Frontal cortex (tissue), 4 donors: Measurements from ENCODE around the gene PCDH15. TPM values are rescaled to one million over a fixed set of nuclear protein-coding genes. Genes with fewer than 3 reads are reported as not detected.

Experiments used
- DNase-seq, 2 donors: peaks; one replicate each; pipeline ENCODE4 v3.0.0; 2012; ENCODE audit warnings: low spot score in 2 of 2
- FAIRE-seq: peaks from 2 replicates; lab custom pipeline; 2012; peaks lifted over from hg19 to GRCh38; lab: Jason Lieb, UNC
- total RNA-seq: library from RNA; depleted of rRNA; stranded (reverse); fragments of >200 nt; gene quantifications from one replicate; pipeline ENCODE4 v1.2.3, GENCODE V29; 2014
- donor health status: control.
- donor health status: control.
- donor health status: control.

The PCDH15 gene
- total RNA-seq, 1 donor from 2014 or later: 6.1 TPM

DNA sequence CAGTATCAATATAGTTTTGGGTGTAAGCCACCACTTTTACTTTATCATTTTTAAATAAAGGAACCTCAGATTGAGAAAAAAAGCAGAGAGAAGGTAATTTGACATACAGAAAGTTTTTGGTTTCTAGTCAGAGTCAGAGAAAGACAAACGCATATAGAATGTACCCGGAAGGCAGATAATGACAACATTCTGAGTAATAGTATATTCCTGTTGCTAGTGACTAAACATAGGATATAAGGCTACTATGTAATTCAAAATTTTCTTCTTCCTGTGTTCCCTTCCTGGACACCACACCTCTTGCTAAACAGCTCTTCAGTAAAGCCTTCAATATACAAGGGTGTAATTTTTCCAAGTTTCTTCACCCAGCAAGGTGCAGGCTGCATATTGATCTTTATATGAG is 597.6 kb downstream of the PCDH15 start:
- no peak for FAIRE-seq
- DNase-seq: no peak

- no peak for FAIRE-seq
- no peak for DNase-seq
Measured at GRCh38 chr10:54198051-54198450, 603.0 kb downstream of the PCDH15 start.

DNA sequence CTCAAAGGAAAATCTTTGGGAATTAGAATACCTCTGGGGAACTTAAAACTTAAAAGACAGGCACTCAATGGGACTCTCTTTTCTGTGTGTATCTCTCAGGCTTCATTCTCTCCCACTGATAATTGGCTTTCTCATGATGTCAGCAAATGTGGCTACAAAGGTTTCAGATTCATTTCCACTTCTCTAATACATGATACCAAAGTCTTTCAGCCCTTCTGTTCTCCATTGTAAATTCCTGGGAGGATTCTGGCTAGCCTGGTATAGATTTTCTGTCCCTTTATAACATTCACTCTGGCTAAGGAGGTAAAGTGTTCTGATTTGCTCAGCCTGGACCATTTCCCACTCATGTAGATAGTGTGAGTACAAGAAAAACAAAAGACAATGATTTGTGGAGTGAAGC is 606.2 kb downstream of the PCDH15 start:
- no peak for DNase-seq
- FAIRE-seq: no peak

DNA sequence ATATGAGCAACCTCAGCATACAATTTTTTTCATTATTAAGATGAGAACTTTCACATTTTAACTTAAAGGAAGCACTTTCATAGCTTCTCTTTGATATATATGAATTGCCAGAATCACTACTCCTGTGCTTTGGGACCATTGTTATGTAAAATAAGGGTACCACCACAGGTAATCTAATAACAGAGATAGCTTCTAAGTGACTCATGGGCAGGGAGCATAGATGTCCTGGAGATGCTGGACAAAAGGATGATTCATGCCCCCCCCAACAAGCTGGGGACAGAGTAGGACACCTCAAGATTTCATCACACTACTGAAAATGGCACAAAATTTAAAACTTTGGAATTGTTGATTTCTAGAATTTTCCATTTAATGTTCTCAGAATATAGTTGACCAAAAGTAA is 641.1 kb downstream of the PCDH15 start:
- FAIRE-seq (no peak), DNase-seq (no peak)

GRCh38 chr10:54148508-54148907 is 652.5 kb downstream of the PCDH15 start:
- no peak for FAIRE-seq
- DNase-seq: no peak

GRCh38 chr10:54139819-54140428 is 661.1 kb downstream of the PCDH15 start:
- FAIRE-seq: no peak
- no peak for DNase-seq

- DNase-seq (no peak), FAIRE-seq (no peak)
Measured at GRCh38 chr10:54137396-54137795, 663.6 kb downstream of the PCDH15 start.

GRCh38 chr10:54133203-54133602 is 667.8 kb downstream of the PCDH15 start:
- DNase-seq: no peak
- FAIRE-seq: no peak

DNA sequence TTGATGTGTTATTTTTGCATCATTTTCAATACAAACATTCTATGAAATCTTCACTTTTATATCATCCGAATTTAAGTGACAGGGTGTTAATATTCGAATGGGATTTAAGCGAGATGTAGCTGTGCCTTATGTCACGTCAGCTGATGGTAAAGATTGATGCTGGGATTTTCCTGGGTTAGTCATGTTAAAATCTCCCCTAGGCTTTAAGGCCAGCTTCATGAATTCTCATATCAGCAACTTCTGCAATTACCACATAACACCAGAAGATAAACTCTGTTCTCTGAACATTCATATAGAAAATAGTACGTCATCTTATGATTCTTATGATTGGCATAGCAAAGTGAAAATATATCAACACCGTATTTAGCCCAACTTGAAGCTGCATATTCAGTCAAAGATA is 669.2 kb downstream of the PCDH15 start:
- no peak for DNase-seq
- FAIRE-seq: no peak

- no peak for FAIRE-seq
- DNase-seq: no peak
Measured at GRCh38 chr10:54130394-54130793, 670.6 kb downstream of the PCDH15 start.

DNA sequence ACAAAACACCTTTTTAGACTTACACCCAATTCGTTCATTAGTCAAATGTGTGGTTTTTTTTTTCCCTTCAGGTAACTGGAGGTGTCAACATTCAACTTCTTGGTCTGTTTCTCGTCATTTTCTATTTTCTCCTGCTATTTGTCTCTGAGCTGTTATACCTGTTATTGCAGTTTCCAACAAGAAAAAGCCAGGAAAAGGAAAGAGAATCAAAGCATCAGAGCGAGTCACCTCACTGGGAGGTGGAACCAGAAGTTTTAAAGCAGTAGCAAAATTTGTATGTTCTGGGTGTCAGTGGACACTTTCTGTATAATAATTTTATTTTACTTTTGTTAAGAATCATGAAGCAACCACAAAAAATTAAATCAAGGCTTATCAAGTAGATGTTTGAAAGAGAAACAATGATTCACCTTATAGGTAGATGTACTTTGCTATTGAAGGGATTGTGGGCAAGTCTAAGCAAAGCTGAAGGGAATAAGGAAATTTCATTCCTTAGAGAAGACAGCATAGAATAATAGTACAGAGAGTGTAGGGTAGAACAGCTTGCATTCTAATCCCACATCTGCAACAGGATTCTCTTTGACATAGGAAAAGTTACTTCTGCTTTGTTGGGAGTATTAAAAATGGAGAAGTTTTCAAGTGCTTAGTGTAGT is 675.8 kb downstream of the PCDH15 start:
- FAIRE-seq: no peak
- DNase-seq: no peak

DNA sequence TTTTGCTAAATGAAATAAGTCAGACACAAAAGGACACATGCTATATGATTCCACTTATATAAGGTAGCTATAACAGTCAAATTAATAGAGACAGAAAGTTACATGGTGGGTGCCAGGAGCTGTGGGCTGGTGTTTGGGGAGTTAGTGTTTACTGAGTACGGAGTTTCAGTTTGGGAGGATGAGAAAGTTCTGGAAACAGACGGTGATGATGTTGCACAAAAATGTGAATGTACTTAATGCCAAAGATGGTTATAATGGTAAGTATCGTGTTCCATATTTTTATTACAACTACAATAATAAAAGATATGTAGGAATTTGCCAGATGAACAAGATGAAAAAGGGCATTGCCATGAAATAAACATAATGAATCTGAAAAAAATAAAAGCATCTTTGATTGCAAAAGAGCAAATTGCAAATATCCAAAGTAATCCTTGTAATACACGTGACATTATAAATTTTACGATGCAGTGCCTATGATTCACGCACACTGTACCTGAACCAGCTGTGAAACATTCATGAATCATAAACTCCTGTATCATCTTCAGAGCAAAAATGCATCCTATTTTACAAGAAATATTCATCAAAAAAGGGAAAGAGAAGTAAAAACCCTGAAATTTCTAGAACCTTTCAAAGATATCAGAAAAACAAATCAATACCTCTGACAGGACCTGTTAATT is 676.7 kb downstream of the PCDH15 start:
- FAIRE-seq: no peak
- no peak for DNase-seq

- FAIRE-seq: no peak
Measured at GRCh38 chr10:54120806-54121205, 680.2 kb downstream of the PCDH15 start.

GRCh38 chr10:54108961-54109360 is 692.1 kb downstream of the PCDH15 start:
- no peak for FAIRE-seq

More at GRCh38 chr10:54120806-54121205, 680.2 kb downstream of the PCDH15 start:
- DNase-seq: no peak

GRCh38 chr10:54096892-54097291 is 704.1 kb downstream of the PCDH15 start:
- FAIRE-seq (no peak), DNase-seq (no peak)

More at GRCh38 chr10:54108961-54109360, 692.1 kb downstream of the PCDH15 start:
- no peak for DNase-seq

- DNase-seq (no peak), FAIRE-seq (no peak)
Measured at GRCh38 chr10:54094321-54094720, 706.7 kb downstream of the PCDH15 start.

DNA sequence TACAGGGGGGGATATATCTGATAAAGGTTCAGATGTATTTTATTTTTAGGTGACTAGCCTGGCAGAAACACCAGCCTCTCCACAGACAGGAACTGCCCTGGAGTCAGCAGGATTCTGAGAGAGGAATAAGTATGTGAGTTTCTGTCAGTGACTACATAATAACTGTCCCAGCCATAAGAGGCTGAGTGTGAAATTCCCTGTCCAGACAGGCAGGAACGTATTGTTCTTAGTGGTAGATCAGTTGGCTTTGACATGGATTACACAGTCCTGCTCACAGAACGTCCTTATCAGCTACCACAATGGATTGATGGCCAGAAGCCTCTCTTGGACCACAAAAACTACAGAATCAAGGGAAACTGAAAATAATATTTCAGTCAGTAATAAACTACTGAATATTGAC is 709.8 kb downstream of the PCDH15 start:
- DNase-seq (no peak), FAIRE-seq (no peak)

GRCh38 chr10:54081950-54082349 is 719.1 kb downstream of the PCDH15 start:
- DNase-seq: no peak

DNA sequence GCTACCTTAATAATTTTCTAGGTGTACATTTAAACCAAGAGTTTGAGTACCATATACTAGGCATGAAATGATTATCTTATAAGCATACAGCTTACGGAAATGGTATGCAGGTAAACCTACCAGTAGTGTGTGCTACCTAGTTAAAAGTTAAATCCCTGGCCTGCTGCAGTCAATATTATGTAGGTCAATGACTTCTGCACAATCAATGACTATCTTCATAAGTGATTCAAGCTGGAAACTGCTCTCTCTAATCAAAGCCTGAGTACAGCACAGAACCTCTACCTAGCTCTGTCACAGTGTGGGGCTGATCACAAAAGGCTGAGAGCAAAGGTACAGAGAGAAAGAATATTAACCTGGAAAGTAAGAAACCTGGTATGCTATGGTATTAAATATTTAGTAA is 733.7 kb downstream of the PCDH15 start:
- no peak for DNase-seq
- no peak for FAIRE-seq

More at GRCh38 chr10:54081950-54082349, 719.1 kb downstream of the PCDH15 start:
- FAIRE-seq: no peak

- DNase-seq (no peak), FAIRE-seq (no peak)
Measured at GRCh38 chr10:54066646-54067045, 734.4 kb downstream of the PCDH15 start.

- DNase-seq: no peak
- FAIRE-seq: no peak
Measured at GRCh38 chr10:54065106-54065505, 735.9 kb downstream of the PCDH15 start.
